Astrocyte of the spinal cord (primary cell): ENCODE measurements around the gene CCSAP.

Experiments used
- DNase-seq: peaks from one replicate; pipeline ENCODE4 v3.0.0; 2011; ENCODE audit warnings: low read depth, low spot score
- H3K4me3 ChIP-seq: 2 replicates; pipeline ENCODE4 v1.5.1; 2011; ENCODE audit warnings: low read depth, mild to moderate bottlenecking, low read length, moderate library complexity
- in situ Hi-C: cut with HindIII; loops from 2 replicates; pipeline ENCODE4 v1.10.0; 2017; ENCODE audit warnings: low sequenced_read_pairs
- TF ChIP-seq, protein P1 (sequence below): IDR thresholded peaks from 2 replicates; pipeline ENCODE4 v1.5.1; 2012; ENCODE audit warnings: low read depth, mild to moderate bottlenecking, low read length, inconsistent platforms

The CCSAP gene

DNA sequence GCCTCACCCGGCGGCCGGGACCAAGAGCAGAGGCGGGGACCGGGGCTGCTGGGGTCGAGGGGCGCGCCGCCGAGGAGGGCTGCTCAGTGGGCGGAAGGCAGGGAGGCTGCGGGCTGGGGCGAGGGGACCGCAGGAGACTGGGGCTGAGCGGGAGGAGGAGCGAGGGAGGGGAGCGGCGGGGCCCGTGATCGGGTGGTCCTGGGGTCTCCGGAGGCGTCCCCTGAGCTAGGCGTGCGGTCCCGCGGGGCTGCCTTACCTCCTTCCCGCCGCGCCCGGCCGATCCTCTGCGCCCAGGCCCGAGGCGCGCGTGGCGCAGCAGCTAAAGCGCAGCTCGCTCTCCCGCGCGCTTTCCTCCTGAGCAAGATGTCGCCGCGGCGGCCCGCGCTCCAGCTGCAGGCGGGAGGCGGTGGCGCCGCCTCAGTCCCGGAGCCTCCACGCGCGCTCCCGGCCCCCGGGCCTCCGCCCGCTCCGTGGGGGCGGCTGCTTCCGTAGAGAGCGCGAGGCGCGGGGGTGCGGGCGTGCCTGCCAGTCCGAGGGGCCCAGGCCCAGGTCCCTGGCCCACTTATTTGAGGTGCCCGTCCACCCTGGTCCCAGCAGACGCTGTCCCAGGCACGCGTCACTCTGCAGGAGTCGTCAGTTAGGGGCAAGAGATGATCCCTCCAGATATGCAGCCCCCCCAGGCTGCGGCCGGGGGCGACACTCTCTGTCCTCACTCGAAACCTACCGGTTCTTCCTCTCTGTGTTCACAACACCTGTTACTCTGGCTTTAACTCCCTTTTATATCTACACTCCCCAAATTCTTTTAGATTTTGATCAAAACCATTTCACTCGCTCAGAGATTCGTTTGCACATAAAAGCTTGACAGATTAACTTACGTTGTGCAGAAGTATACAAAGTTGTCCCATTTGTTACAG, at the start of gene CCSAP:
Gene CCSAP, minus strand, starts transcription at position 392 of the 914 bp plus-strand sequence. CDS start 582 bp downstream, outside the sequence.
- peak within 1 kb of the TSS; percentile 64 for H3K4me3 ChIP-seq
- peak; percentile 32 for DNase-seq
- in situ Hi-C loops = loop anchor here (25.0 kb wide), 1 partner anchor 94 kb away; the partner anchor contains the start of gene ACTA1
- TF ChIP-seq, protein P1, sequence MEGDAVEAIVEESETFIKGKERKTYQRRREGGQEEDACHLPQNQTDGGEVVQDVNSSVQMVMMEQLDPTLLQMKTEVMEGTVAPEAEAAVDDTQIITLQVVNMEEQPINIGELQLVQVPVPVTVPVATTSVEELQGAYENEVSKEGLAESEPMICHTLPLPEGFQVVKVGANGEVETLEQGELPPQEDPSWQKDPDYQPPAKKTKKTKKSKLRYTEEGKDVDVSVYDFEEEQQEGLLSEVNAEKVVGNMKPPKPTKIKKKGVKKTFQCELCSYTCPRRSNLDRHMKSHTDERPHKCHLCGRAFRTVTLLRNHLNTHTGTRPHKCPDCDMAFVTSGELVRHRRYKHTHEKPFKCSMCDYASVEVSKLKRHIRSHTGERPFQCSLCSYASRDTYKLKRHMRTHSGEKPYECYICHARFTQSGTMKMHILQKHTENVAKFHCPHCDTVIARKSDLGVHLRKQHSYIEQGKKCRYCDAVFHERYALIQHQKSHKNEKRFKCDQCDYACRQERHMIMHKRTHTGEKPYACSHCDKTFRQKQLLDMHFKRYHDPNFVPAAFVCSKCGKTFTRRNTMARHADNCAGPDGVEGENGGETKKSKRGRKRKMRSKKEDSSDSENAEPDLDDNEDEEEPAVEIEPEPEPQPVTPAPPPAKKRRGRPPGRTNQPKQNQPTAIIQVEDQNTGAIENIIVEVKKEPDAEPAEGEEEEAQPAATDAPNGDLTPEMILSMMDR = no peak

GRCh38 chr1:229390130-229390529, 47.3 kb upstream of the CCSAP start:
- in situ Hi-C loops = no loop called here
- no peak for DNase-seq
- TF ChIP-seq, protein P1 = no peak
- H3K4me3 ChIP-seq = no peak overlapping the region

DNA sequence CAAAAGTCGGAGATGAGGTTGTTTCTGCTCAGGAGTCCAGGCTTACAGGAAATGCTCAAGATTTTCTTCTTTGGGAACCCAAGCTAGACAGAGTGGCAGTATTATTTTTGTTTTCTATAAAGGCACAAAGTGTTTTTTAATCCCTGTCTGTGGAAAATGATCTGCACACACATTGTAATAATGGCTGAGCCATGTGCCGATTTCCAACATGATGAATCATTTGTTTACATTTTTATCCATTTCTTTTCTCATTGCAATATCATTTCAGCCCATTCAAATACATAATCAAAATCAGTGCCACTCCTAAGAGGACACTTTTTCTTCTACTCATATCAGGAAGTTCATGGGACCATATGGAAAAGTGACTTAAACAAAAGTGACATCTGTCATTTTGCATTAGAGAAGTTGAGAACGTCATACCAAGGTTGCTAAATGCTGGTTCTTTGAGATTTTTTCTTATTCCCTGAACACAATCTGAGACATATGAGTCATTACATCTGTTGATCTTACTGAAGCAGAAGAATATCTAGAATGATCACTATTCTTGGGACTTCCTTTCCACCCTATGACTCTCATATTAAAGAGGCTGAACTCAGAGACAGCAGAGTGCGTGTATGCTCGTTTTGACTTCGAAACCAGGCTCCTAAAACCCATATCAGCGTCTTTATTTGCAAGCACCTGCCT, 46.2 kb upstream of the CCSAP start:
- DNase-seq = peak; percentile 34
- TF ChIP-seq, protein P1 = no peak
- in situ Hi-C loops = no loop called here
- no peak overlapping the region for H3K4me3 ChIP-seq

DNA sequence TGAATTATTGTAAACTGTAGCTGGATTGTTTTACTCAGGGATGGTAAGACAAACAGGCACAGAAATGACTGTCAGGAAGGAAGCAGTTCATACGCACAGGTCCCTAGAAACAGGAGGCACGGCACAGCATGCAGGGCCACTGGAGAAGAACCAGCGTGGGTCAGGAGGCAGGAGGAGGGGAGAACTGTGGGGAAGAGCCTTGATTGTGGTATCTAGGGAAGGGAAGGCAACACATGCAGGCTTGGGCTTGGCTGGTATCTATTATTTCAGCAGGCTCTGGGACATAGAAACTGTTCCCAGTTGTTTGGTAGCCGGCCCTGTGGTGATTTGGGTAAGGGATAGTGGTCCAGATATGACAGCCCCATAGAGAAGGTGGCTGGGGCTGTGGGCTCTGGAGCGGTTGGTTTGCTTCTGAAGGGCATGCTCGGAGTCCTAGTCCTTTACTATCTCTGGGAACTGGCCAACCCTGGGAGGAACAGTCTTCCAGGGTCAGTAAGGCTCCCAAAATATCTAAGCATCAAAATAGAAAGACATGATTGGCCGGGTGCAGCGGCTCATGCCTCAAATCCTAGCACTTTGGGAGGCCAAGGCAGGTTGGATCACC, 43.1 kb upstream of the CCSAP start:
- DNase-seq = no peak
- TF ChIP-seq, protein P1 = no peak
- in situ Hi-C loops = no loop called here
- no peak overlapping the region for H3K4me3 ChIP-seq

DNA sequence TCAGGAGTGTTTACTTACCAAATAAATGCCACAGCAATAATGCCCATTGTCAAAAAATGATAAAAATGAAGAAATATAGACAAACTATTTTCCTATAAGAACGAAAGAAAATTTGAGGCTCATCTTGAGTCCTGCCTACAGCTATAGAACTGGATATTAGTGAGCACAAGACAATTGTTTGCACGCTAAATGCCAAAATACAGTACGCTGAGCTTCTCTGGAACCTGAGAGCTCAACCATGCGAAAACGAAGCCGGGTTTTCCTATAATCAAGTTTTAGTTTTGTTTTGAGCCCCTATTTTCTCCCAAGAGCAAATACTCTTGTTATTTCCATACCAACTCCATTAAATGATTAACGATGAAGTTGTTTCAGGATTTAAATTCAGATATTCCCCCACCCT, 42.0 kb upstream of the CCSAP start:
- H3K4me3 ChIP-seq = no peak overlapping the region
- in situ Hi-C loops = no loop called here
- TF ChIP-seq, protein P1 = no peak
- no peak for DNase-seq

GRCh38 chr1:229383961-229384360, 41.1 kb upstream of the CCSAP start:
- TF ChIP-seq, protein P1 = no peak
- H3K4me3 ChIP-seq = no peak overlapping the region
- in situ Hi-C loops = no loop called here
- no peak for DNase-seq
